SK-N-SH treated with all-trans-retinoic acid at 6 μM for 48 hours (cell line): ENCODE results near the gene TRABD.

Experiments
- ATAC-seq: fragments of 200-7000 bp; cut with Tn5 transposase; 3 replicates; pipeline ENCODE4 v1.9.1; 2020; ENCODE audit warnings: mild to moderate bottlenecking, moderate library complexity
- ARNTL ChIP-seq: fragments of 450-650 bp; formaldehyde crosslinking; IDR thresholded peaks from 2 replicates; pipeline ENCODE4 v1.5.0; 2020; ENCODE audit warnings: low read depth, mild to moderate bottlenecking, moderate library complexity, borderline replicate concordance
- BACH2 ChIP-seq: fragments of 250-450 bp; sonication (Bioruptor Pico); IDR thresholded peaks from 2 replicates; pipeline ENCODE4 v1.9.0; 2021; ENCODE audit warnings: mild to moderate bottlenecking, borderline replicate concordance
- CREB5 ChIP-seq: fragments of 250-450 bp; sonication (Bioruptor Pico); IDR thresholded peaks from 2 replicates; pipeline ENCODE4 v1.5.1; 2020; ENCODE audit warnings: low read depth, mild to moderate bottlenecking, moderate library complexity
- CSDC2 ChIP-seq: fragments of 250-450 bp; sonication (Bioruptor Pico); IDR thresholded peaks from 2 replicates; pipeline ENCODE4 v1.5.0; 2020; ENCODE audit warnings: mild to moderate bottlenecking, moderate library complexity
- CSRNP3 ChIP-seq: fragments of 250-450 bp; sonication (Bioruptor Pico); IDR thresholded peaks from 2 replicates; pipeline ENCODE4 v1.5.1; 2021; ENCODE audit warnings: mild to moderate bottlenecking, moderate library complexity
- ISL1 ChIP-seq: fragments of 250-450 bp; sonication (Bioruptor Pico); IDR thresholded peaks from 2 replicates; pipeline ENCODE4 v2.1.2; 2022; ENCODE audit warnings: mild to moderate bottlenecking, moderate library complexity
- OSR1 ChIP-seq: fragments of 250-450 bp; sonication (Bioruptor Pico); IDR thresholded peaks from 2 replicates; pipeline ENCODE4 v1.8.0; 2022; ENCODE audit warnings: moderate library complexity, mild to moderate bottlenecking, inconsistent platforms
- PATZ1 ChIP-seq: fragments of 250-450 bp; sonication (Bioruptor Pico); IDR thresholded peaks from 2 replicates; pipeline ENCODE4 v1.8.0; 2020; ENCODE audit warnings: mild to moderate bottlenecking, moderate library complexity, borderline replicate concordance
- PPARA ChIP-seq: fragments of 250-450 bp; sonication (Bioruptor Pico); IDR thresholded peaks from 2 replicates; pipeline ENCODE4 v1.5.0; 2020; ENCODE audit warnings: mild to moderate bottlenecking, borderline replicate concordance
- RARB ChIP-seq: fragments of 250-450 bp; sonication (Bioruptor Pico); IDR thresholded peaks from 2 replicates; pipeline ENCODE4 v1.8.0; 2021; ENCODE audit warnings: mild to moderate bottlenecking, moderate library complexity
- SNAI2 ChIP-seq: fragments of 250-450 bp; sonication (Bioruptor Pico); IDR thresholded peaks from 2 replicates; pipeline ENCODE4 v1.5.0; 2020; ENCODE audit warnings: mild to moderate bottlenecking, moderate library complexity
- TCF4 ChIP-seq: fragments of 250-450 bp; sonication (Bioruptor Pico); IDR thresholded peaks from 2 replicates; pipeline ENCODE4 v1.8.0; 2021; ENCODE audit warnings: mild to moderate bottlenecking, moderate library complexity, borderline replicate concordance
- TOX ChIP-seq: fragments of 250-450 bp; sonication (Bioruptor Pico); IDR thresholded peaks from 2 replicates; pipeline ENCODE4 v1.8.0; 2021; ENCODE audit warnings: mild to moderate bottlenecking, moderate library complexity, borderline replicate concordance
- ZFP3 ChIP-seq: fragments of 250-450 bp; sonication (Bioruptor Pico); IDR thresholded peaks from 2 replicates; pipeline ENCODE4 v1.5.0; 2020; ENCODE audit warnings: mild to moderate bottlenecking, moderate library complexity
- ZFP30 ChIP-seq: fragments of 450-650 bp; formaldehyde crosslinking; IDR thresholded peaks from 2 replicates; pipeline ENCODE4 v1.5.0; 2022; ENCODE audit warnings: mild to moderate bottlenecking, moderate library complexity
- ZNF70 ChIP-seq: fragments of 450-650 bp; formaldehyde crosslinking; IDR thresholded peaks from 2 replicates; pipeline ENCODE4 v1.5.0; 2020; ENCODE audit warnings: mild to moderate bottlenecking, moderate library complexity
- ZNF8 ChIP-seq: fragments of 450-650 bp; formaldehyde crosslinking; IDR thresholded peaks from 2 replicates; pipeline ENCODE4 v1.5.0; 2020; ENCODE audit warnings: mild to moderate bottlenecking, moderate library complexity
- TF ChIP-seq, protein P1 (sequence below): fragments of 250-450 bp; sonication (Bioruptor Pico); IDR thresholded peaks from 2 replicates; pipeline ENCODE4 v1.5.0; 2020; ENCODE audit warnings: mild to moderate bottlenecking, moderate library complexity
- TF ChIP-seq, protein P2 (sequence below): fragments of 250-450 bp; sonication (Bioruptor Pico); IDR thresholded peaks from 2 replicates; pipeline ENCODE4 v1.8.0; 2021; ENCODE audit warnings: low read depth, mild to moderate bottlenecking, moderate library complexity, borderline replicate concordance

TRABD gene

DNA sequence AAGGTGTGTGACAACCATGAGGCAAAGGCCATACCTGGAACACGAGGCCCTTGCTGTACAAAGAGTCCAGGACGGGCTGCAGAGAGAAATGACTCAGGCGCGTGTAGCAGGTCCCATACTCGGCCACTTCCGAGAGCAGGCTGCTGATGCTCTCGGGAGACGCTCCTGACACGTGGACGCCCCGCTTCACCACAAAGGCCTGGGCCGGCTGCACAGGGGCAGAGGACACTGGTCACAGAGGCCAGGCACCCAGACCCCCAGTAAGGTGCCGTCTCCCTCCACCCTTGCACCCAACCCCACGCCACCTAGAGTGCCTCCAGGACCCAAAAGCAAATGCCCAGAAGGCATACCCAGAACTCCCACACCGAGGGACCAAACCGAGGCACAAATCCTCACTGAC lies 43.7 kb downstream of the TRABD start:
- no peak for ATAC-seq
- TF ChIP-seq CSRNP3 (CRISPR knock-in tag): no peak
- no peak for TF ChIP-seq ISL1 (CRISPR knock-in tag)
- TF ChIP-seq CREB5 (CRISPR knock-in tag): no peak
- no peak for TF ChIP-seq PATZ1 (CRISPR knock-in tag)

- TF ChIP-seq OSR1 (no peak), BACH2 (no peak), ISL1 (CRISPR knock-in tag) (no peak), ZNF70 (CRISPR knock-in tag) (no peak)
Observed at GRCh38 chr22:50232481-50233151, 46.9 kb downstream of the TRABD start.

DNA sequence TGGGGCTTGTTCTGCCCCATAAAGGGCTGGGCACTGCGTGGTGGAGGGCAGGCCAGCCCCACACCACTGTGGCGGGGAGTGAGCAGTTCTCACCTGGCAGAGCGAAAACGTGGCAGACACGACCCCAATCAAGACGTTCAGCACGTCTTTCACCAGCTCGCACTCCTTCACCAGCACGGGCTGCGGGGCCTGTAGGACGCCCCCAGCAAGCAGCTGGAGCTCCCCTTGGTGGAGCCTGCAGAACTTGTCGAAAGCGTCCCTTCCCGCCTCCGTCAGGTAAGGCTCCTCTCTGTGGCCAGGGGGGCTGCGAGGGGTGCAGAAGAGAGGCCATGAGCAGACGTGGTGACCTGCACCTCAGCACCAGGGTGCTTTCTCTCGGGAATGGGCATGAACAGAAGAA lies 47.5 kb downstream of the TRABD start:
- no peak for ATAC-seq
- TF ChIP-seq BACH2 (no peak), TOX (CRISPR knock-in tag) (no peak), RARB (CRISPR knock-in tag) (no peak), PPARA (CRISPR knock-in tag) (no peak), ZNF70 (CRISPR knock-in tag) (no peak), OSR1 (no peak), TCF4 (CRISPR knock-in tag) (no peak), ZFP3 (CRISPR knock-in tag) (no peak), ZFP30 (CRISPR knock-in tag) (no peak), CREB5 (CRISPR knock-in tag) (no peak), ZNF8 (CRISPR knock-in tag) (no peak), SNAI2 (no peak), CSDC2 (CRISPR knock-in tag) (no peak)
- TF ChIP-seq, protein P1, sequence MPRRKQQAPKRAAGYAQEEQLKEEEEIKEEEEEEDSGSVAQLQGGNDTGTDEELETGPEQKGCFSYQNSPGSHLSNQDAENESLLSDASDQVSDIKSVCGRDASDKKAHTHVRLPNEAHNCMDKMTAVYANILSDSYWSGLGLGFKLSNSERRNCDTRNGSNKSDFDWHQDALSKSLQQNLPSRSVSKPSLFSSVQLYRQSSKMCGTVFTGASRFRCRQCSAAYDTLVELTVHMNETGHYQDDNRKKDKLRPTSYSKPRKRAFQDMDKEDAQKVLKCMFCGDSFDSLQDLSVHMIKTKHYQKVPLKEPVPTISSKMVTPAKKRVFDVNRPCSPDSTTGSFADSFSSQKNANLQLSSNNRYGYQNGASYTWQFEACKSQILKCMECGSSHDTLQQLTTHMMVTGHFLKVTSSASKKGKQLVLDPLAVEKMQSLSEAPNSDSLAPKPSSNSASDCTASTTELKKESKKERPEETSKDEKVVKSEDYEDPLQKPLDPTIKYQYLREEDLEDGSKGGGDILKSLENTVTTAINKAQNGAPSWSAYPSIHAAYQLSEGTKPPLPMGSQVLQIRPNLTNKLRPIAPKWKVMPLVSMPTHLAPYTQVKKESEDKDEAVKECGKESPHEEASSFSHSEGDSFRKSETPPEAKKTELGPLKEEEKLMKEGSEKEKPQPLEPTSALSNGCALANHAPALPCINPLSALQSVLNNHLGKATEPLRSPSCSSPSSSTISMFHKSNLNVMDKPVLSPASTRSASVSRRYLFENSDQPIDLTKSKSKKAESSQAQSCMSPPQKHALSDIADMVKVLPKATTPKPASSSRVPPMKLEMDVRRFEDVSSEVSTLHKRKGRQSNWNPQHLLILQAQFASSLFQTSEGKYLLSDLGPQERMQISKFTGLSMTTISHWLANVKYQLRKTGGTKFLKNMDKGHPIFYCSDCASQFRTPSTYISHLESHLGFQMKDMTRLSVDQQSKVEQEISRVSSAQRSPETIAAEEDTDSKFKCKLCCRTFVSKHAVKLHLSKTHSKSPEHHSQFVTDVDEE (CRISPR knock-in tag): no peak

More at GRCh38 chr22:50232481-50233151, 46.9 kb downstream of the TRABD start:
- ATAC-seq: no peak

DNA sequence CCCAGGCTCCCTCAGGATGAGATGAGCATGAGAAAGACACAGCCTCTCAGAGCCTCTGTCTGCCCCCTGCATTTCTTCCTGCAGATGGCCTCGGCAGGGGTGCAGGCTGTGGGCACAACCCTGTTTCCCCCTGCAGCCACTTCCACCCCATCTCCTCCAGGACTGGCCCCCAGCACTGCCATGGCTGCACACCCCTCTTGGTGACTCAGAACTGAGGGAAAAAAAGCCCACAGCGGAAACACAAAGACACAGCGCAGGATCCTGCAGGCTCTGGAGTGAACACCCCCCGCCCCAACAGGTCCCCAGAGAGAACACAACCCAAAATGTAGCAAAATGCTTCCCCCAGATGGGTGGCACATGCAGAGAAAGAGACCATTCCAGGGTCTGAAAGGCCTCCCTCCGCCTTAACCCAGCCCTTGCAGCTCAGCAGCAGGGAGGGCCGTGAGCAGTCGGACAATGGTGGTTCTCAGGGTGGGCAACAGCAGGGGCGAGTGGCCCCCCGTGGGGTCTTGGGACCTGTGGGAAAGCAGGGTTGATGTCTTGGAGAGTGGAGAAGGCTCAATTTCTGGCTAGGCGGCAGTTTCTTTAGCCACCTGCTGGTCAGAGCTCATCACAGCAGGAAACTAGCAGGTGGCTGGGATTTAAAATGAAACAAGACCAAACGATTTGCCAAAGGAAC lies 51.2 kb downstream of the TRABD start:
- ATAC-seq: peak; percentile 40; the same call in 1 of the 3 replicates
- TF ChIP-seq OSR1: no peak
- no peak for TF ChIP-seq CSRNP3 (CRISPR knock-in tag)
- TF ChIP-seq, protein P2, sequence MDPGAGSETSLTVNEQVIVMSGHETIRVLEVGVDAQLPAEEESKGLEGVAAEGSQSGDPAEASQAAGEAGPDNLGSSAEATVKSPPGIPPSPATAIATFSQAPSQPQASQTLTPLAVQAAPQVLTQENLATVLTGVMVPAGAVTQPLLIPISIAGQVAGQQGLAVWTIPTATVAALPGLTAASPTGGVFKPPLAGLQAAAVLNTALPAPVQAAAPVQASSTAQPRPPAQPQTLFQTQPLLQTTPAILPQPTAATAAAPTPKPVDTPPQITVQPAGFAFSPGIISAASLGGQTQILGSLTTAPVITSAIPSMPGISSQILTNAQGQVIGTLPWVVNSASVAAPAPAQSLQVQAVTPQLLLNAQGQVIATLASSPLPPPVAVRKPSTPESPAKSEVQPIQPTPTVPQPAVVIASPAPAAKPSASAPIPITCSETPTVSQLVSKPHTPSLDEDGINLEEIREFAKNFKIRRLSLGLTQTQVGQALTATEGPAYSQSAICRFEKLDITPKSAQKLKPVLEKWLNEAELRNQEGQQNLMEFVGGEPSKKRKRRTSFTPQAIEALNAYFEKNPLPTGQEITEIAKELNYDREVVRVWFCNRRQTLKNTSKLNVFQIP (CRISPR knock-in tag): no peak
- no peak for TF ChIP-seq ARNTL (CRISPR knock-in tag)
- no peak for TF ChIP-seq ZFP3 (CRISPR knock-in tag)
- no peak for TF ChIP-seq CREB5 (CRISPR knock-in tag)
